ENCODE data around the gene TAF1C.

The TAF1C gene

GRCh38 chr16:84155771-84156170 is 31.1 kb downstream of the TAF1C start:
- POLR2A ChIA-PET, result no interaction called here
- DNase-seq (ENCODE audit: extremely low spot score), result no peak
- TF ChIP-seq CTCF (IDR thresholded peaks at IDR 0.05; ENCODE audit: control extremely low read depth, extremely low read depth, low read depth, missing control alignments), result no peak
- CTCF ChIA-PET, result interaction anchor here (0.8 to 1.9 kb wide), 5 partner anchors 10 to 31 kb away, joined by 3 to 7 read pairs (median 3); partner anchors contain the start of genes DNAAF1, HSDL1 and TAF1C

GRCh38 chr16:84155226-84155625 is 31.6 kb downstream of the TAF1C start:
- POLR2A ChIA-PET, result no interaction called here

DNA sequence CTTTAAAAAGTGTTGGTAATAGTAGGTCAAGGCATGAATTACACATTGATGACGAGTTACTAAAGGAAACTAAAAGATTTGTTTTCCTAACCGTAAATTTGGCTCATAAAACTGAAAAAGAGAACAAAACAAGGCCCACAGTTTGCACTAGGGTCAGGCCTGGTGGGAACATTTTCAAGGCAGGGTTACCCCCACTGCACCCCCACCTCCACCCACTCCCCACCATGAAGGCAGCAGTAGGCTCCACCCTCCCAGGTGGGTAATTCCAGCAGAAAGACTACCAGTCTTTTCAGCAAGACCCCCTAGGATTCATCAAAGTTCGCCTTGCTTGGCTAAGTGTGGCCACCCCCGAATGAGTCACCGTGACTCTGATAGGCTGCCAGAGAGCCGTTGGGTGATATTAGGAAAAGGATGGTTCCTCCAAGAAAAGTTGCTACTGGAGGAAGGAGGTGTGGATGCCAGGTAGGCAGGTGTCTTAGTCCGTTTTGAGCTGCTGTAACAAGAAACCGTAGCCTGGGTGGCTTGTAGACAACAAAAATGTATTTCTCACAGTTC is 33.1 kb downstream of the TAF1C start:
- DNase-seq (ENCODE audit: extremely low spot score), result no peak
- no peak for TF ChIP-seq CTCF (IDR thresholded peaks at IDR 0.05; ENCODE audit: control extremely low read depth, extremely low read depth, low read depth, missing control alignments)
- ChIA-PET CTCF (interaction anchor here (0.9 kb wide), 1 partner anchor 33 kb away, joined by 3 read pairs; the partner anchor contains the start of gene TAF1C), POLR2A (no interaction called here)

More at GRCh38 chr16:84155226-84155625, 31.6 kb downstream of the TAF1C start:
- TF ChIP-seq CTCF (IDR thresholded peaks at IDR 0.05; ENCODE audit: control extremely low read depth, extremely low read depth, low read depth, missing control alignments), result no peak
- DNase-seq (ENCODE audit: extremely low spot score), result no peak
- CTCF ChIA-PET, result interaction anchor here (0.8 kb wide), 1 partner anchor 12 kb away, joined by 3 read pairs; no protein-coding TSS in a partner anchor

DNA sequence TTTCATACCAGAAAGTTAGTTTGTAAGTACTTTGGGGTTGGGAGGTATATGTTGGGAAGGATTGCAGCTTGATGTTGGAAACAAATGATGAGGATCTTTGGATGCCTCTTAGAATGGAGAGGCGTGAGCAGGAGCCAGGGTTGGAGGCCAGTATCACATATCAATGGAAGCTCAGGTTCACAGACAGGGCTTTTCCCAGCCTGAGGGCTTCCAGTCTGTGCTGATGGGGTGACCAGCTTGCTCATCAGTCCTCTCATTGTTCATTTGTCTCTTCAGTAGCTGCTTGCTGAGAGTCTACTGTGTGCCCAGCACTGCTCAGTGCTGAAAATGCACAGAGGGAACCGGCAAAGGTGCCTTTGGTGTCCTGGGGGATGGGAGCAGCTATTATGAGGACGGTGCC is 35.9 kb downstream of the TAF1C start:
- TF ChIP-seq CTCF (IDR thresholded peaks at IDR 0.05; ENCODE audit: control extremely low read depth, extremely low read depth, low read depth, missing control alignments), result no peak
- POLR2A ChIA-PET, result no interaction called here
- CTCF ChIA-PET, result interaction anchor here (1.2 to 1.4 kb wide), 2 partner anchors 28 to 34 kb away, joined by 3 read pairs; partner anchors contain the start of gene MBTPS1
- DNase-seq (ENCODE audit: extremely low spot score), result no peak

GRCh38 chr16:84144859-84145639 is 41.8 kb downstream of the TAF1C start, which contains the start of the genes DNAAF1 and HSDL1:
TSS of gene DNAAF1 (plus strand) at chr16:84145308. CDS start at chr16:84145441, 133 bp downstream.
TSS of gene HSDL1 (minus strand) at chr16:84145177. CDS start at chr16:84131321, 13,856 bp downstream.
- DNase-seq (ENCODE audit: extremely low spot score), result peak; percentile 99
- CTCF ChIA-PET, result interaction anchor here (0.9 to 2.2 kb wide), 6 partner anchors 9 to 61 kb away, joined by 3 to 6 read pairs (median 4); partner anchors contain the start of gene TAF1C
- POLR2A ChIA-PET, result interaction anchor here (1.0 kb wide), 1 partner anchor 26 kb away, joined by 4 read pairs; no protein-coding TSS in a partner anchor
- TF ChIP-seq CTCF (IDR thresholded peaks at IDR 0.05; ENCODE audit: control extremely low read depth, extremely low read depth, low read depth, missing control alignments), result peak; percentile 12

DNA sequence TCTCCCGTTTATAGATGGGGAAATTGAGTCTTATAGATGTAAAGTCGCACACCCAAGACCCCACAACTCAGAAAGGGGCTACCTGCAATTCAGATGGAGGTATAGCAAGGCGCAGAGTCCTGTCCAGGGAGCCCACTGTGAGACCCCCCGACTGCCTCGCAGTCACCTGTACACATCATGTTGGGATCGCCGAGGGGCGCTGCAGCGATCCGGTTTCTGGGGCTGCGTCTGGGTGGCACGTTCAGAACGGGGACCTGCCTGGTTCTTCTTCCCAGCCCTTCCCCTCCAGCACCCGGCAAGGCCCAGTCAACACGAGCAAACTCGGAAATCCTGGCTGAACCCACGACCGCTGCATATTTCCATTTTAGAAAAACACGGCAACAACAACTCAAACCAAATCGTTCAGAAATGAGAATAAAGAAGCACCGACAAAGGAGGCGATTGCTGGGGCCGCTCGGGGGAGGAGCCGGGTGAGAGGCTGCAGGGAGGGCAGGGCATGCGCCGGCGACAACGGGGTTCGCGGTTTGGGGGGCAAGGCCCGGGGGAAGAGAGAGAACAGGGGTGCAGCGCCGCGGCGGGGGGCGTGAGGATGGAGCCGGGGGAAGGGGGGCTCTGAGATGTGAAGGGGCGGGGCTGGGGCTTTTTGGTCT is 42.5 kb downstream of the TAF1C start:
- ChIA-PET CTCF (interaction anchor here (0.8 to 2.2 kb wide), 5 partner anchors 11 to 60 kb away, joined by 3 to 6 read pairs (median 4); partner anchors contain the start of genes MBTPS1 and TAF1C), POLR2A (interaction anchor here (1.0 kb wide), 1 partner anchor 25 kb away, joined by 4 read pairs; no protein-coding TSS in a partner anchor)
- peak; percentile 46 for DNase-seq (ENCODE audit: extremely low spot score)
- TF ChIP-seq CTCF (IDR thresholded peaks at IDR 0.05; ENCODE audit: control extremely low read depth, extremely low read depth, low read depth, missing control alignments), result peak; percentile 22
